ENCODE measurements around the gene TMEM236. TPM values are rescaled to one million over a fixed set of nuclear protein-coding genes. Genes with fewer than 3 reads are reported as not detected.

The TMEM236 gene
- total RNA-seq, 2 donors from 2014 or later = 0.30 to 0.37 TPM

GRCh38 chr10:17842641-17843040, 90.6 kb downstream of the TMEM236 start:
- Mint-ChIP-seq H3K4me1 (no peaks in the 10 kb centered on the region), H3K27ac (no peak overlapping the region), H3K9me3 (no peaks in the 10 kb centered on the region), H3K4me3 (no peak overlapping the region), H3K27me3 (peaks cover 10% of the 10 kb centered on the region), H3K36me3 (ENCODE audit: low read depth) (no peaks in the 10 kb centered on the region)
- ATAC-seq (replicated peaks) = no peak

GRCh38 chr10:17847585-17848296, 95.7 kb downstream of the TMEM236 start:
- Mint-ChIP-seq H3K27me3 (peaks cover 3% of the 10 kb centered on the region), H3K4me1 (no peaks in the 10 kb centered on the region), H3K36me3 (ENCODE audit: low read depth) (no peaks in the 10 kb centered on the region), H3K4me3 (no peak overlapping the region), H3K27ac (no peak overlapping the region), H3K9me3 (no peaks in the 10 kb centered on the region)
- peak; percentile 75 for ATAC-seq (replicated peaks)

- Mint-ChIP-seq H3K27me3 (peaks cover 3% of the 10 kb centered on the region), H3K27ac (no peak overlapping the region), H3K4me1 (no peaks in the 10 kb centered on the region), H3K4me3 (no peak overlapping the region), H3K36me3 (ENCODE audit: low read depth) (no peaks in the 10 kb centered on the region), H3K9me3 (no peaks in the 10 kb centered on the region)
- ATAC-seq (replicated peaks) = peak; percentile 16
Measured at GRCh38 chr10:17848646-17849045, 96.6 kb downstream of the TMEM236 start.

Other genes with a start within 250 kb of the TMEM236 start
- 1 to 10 TPM; 1.6 to 3.5 TPM for gene HACD1, start 134.8 kb upstream of the TMEM236 start, total RNA-seq
- gene STAM, start 108.0 kb upstream of the TMEM236 start, total RNA-seq = 10 to 100 TPM; 27.0 to 35.4 TPM
- under 1 TPM in 1 of 2 donors, not detected in 1; 0.08 TPM for gene MRC1, start 57.1 kb downstream of the TMEM236 start, total RNA-seq
- gene SLC39A12, start 199.7 kb downstream of the TMEM236 start, total RNA-seq = not detected